HG02981 (cell line): ENCODE results near the gene PHTF2.
"Not testable (repeated sequence)": the region's sequence is repeated elsewhere in the genome, so short reads cannot be mapped to it uniquely, and the experiment has no call there.

ENCODE experiments used
- ATAC-seq: cut with Tn5 transposase; IDR thresholded peaks from one replicate; pipeline ENCODE4 v1.9.1; 2021; ENCODE audit warnings: mild to moderate bottlenecking, moderate library complexity; ENCODE audit not compliant: unreplicated experiment

PHTF2 gene

GRCh38 chr7:77873416-77874327, 75.1 kb downstream of the PHTF2 start:
- ATAC-seq: not testable (repeated sequence)

GRCh38 chr7:77877791-77878190, 79.2 kb downstream of the PHTF2 start:
- ATAC-seq: no peak

DNA sequence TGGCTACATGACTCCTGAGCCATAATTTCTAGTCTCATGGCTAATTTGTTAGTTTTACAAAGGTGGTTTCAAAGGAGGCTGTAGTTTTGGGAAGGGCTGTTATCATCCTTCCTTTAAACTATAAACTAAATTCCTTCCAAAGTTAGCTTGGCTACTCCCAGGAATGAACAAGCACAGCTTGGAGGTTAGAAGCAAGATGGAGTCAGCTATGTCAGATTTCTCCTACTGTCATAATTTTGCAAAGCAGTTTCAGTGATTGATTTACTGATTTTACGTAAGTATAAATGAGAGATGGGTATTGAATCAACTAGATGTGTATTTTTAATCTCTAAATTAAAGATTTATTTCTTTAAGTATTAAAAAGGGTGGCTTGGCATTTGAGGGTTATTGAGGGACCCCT, 79.9 kb downstream of the PHTF2 start:
- no peak for ATAC-seq

DNA sequence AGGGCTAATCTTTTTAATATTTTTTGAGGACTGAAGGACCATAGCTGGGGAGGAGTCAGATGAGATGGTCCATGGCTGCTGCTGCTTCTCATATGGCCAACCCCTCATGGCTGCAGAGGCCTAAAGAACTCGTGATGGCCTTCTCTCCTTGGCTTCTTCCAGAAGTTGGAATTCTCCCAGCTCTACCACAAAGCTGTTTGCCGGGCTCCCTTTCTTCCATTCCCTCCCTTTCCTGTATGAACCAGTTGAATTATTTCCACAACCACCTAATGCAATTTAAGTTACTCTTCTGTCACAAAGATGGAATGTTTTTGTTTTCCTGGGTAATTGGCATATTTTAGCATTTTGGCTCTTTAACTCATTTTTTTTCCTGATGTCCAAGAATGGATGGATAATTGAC, 80.7 kb downstream of the PHTF2 start:
- ATAC-seq: no peak

- ATAC-seq: no peak
Observed at GRCh38 chr7:77881871-77882270, 83.3 kb downstream of the PHTF2 start.

DNA sequence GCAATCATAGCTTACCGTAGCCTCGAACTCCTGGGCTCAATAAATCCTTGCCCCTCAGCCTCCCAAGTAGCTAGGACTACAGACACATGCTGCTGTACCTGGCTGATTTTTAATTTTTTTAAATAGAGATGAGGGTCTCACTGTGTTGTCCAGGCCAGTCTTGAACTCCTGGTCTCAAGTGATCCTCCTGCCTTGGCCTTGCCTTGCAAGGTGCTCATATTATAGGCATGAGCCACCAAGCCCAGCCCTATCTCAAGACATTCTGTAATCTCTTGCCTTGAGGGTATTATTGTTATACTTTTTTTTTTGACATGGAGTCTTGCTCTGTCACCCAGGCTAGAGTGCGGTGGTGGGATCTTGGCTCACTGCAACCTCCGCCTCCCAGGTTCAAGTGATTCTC, 86.6 kb downstream of the PHTF2 start:
- ATAC-seq: no peak

DNA sequence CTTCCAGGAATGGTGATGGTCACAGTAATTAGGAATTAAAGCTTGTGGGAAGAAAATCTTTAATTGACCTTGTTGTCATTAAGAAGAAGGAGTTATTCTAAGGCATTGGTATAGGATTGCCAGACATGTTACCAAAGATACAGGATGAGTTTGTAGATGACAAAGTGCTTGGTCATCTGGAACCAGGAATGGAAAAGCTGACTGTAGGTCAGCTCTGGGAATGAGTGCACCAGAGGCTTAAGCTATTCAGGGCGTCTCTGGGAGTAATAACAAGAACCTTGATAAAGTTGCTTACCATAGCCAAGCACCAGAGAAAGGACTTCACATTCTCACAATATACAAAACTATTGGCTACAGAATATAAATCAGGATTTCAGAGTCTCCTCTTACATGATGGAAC, 89.0 kb downstream of the PHTF2 start:
- no peak for ATAC-seq

GRCh38 chr7:77888998-77889397, 90.4 kb downstream of the PHTF2 start:
- ATAC-seq: no peak

GRCh38 chr7:77893813-77894212, 95.2 kb downstream of the PHTF2 start:
- ATAC-seq: no peak

DNA sequence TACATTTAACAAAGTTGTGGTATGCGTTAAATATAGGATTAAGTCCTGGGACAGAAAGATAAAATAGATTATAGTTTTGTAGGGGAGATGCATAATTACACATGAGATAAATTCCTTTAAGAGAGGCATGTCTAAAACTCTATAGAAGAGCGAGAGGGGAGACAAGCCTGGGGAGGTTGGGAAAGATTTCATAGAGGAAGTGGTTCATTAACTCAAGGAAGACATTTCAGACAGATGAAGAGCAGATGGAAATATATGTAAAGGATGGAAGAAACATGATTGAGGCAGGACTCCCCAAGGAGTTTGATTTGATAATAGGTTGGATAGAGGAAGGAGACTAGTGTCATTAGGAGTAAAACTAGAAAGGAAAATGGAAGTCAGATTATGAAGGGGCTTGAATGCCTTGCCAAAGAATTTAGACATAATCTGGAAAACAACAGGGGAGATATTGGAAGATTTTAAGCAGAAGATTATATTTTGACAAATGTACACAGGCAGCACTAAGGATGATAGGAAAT, 96.1 kb downstream of the PHTF2 start:
- ATAC-seq: no peak

DNA sequence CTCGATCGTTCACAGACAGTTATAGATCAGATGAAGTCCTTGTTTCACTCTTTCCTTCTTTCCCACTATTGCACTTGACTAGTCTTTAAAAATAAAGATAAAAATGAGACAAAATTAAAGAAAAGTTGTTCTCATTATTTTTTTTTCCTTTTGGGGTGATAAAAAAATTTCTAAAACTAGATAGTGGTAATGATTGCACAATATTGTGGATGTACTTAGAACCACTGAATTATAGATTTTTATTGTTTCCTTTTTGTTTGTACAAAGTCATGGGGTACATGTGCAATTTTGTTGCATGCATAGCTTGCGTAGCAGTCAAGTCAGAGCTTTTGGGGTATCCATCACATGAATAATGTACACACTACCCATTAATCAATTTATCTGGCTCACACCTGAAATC, 97.3 kb downstream of the PHTF2 start:
- no peak for ATAC-seq

DNA sequence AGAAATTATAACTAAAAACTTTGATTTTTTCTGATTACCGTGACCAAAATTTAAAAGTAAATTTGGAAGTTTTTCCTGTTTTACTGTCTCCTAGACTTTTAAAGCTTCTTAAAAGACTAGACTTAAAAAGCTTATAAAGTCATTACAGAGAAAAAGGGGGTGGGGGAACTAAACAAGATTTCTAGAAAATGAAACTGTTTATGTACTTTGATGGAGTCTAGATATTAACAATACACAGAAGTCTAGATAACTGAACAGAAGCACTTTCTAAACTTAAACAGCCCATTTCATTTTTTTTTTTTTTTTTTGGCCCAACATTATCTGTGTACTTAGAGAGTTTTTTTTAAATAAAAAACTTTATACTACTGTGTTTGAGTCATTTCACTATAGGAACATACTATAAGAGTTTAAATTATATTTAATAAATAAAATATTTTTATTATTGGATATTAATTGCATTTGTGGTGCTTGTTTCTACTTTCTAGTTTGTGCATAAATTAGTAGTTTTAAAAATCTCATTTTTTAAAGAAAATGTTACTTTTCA, 98.5 kb downstream of the PHTF2 start:
- no peak for ATAC-seq

DNA sequence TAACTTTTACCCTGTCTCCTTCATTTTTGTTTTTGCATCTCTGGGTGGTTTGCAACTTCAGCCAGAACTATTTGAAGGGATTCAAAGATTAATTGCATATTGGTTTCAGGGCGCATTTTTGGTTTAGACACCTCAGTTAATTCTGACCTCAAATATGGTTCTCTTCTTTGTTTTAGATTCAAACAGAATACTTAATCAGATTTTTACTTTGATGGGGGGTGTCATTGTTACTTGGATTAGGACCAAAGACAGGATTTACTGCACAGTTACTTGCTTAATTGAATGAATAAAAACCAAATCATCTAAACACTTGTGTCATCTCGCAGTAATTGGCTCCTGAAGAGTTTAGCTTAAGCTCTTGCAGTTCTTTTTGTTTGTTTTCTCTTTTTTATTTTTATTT, 100.9 kb downstream of the PHTF2 start:
- ATAC-seq: no peak

- no peak for ATAC-seq
Observed at GRCh38 chr7:77903597-77903996, 105.0 kb downstream of the PHTF2 start.

DNA sequence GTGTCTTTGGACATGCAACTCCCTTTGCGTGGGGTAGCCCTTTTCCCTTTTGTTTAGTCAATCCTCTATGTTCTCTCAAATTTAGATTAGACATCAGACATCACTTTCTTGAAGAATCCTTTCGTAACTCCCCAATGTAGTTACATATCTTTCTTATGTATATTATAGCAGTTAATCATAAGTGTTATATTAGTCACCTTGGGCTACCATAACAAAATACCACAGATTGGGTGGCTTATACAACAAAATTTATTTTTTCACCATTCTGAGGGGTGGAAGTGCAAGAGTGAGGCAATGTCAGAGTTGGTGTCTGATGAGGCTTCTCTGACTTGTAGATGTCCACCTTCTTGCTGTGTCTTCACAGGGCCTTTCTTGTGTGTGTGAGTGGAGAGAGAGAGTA, 105.7 kb downstream of the PHTF2 start:
- ATAC-seq: no peak

- no peak for ATAC-seq
Observed at GRCh38 chr7:77907281-77907680, 108.7 kb downstream of the PHTF2 start.

GRCh38 chr7:77908664-77909063, 110.1 kb downstream of the PHTF2 start:
- no peak for ATAC-seq

GRCh38 chr7:77910124-77910523, 111.6 kb downstream of the PHTF2 start:
- ATAC-seq: no peak

DNA sequence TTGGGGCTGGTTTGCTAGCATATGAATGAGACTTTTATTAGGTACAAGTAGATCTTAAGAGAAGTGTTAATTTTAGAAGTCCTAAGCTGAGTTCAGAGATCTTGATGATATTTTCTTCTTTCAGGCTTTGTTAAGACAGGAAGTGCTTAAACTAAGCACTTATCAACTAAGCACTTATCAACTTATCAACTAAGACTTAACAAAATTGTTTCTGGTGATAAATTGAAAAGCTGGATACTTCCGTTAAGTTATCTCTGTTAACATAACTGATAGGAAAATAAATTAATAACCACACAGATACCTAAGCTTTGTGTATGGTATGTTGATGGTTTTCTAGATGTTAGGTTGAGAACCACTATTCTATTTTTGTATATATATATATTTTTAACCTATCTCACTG, 113.7 kb downstream of the PHTF2 start:
- ATAC-seq: no peak

- no peak for ATAC-seq
Observed at GRCh38 chr7:77913977-77914607, 115.5 kb downstream of the PHTF2 start.

GRCh38 chr7:77917500-77918262, 119.1 kb downstream of the PHTF2 start:
- no peak for ATAC-seq
